Endodermal cell (in vitro differentiated cells): ENCODE measurements around the gene ISG20L2. TPM values are rescaled to one million over a fixed set of nuclear protein-coding genes. Genes with fewer than 3 reads are reported as not detected.

Source experiments
- DNase-seq: peaks from one replicate; pipeline ENCODE4 v3.0.0-alpha.2; 2017
- H3K27ac ChIP-seq: 2 replicates; pipeline ENCODE4 v1.5.1; 2013; ENCODE audit warnings: mild to moderate bottlenecking, low read depth, low read length, moderate library complexity
- H3K27me3 ChIP-seq: 2 replicates; pipeline ENCODE4 v1.6.1; 2013; ENCODE audit warnings: mild to moderate bottlenecking, low read length, moderate library complexity; ENCODE audit not compliant: insufficient read depth, control insufficient read depth, poor library complexity, severe bottlenecking
- H3K36me3 ChIP-seq: 2 replicates; pipeline ENCODE4 v1.7.0; 2013; ENCODE audit warnings: mild to moderate bottlenecking, low read length, moderate library complexity; ENCODE audit not compliant: control insufficient read depth, insufficient read depth
- H3K4me1 ChIP-seq: one replicate; pipeline ENCODE4 v1.7.0; 2013; ENCODE audit warnings: low read length; ENCODE audit not compliant: control insufficient read depth, insufficient read depth
- H3K4me3 ChIP-seq: 2 replicates; pipeline ENCODE4 v1.5.1; 2013; ENCODE audit warnings: mild to moderate bottlenecking, low read length, moderate library complexity
- H3K9ac ChIP-seq: 2 replicates; pipeline ENCODE4 v1.6.1; 2013; ENCODE audit warnings: mild to moderate bottlenecking, low read length, moderate library complexity; ENCODE audit not compliant: poor library complexity, severe bottlenecking; ENCODE audit errors: extremely low read depth
- H3K9me3 ChIP-seq: 2 replicates; pipeline ENCODE4 v1.6.1; 2013; ENCODE audit warnings: mild to moderate bottlenecking, low read length, moderate library complexity; ENCODE audit not compliant: control insufficient read depth
- H3K27ac Mint-ChIP-seq: 2 replicates; pipeline ENCODE4 v1.8.0; 2020; ENCODE audit warnings: mixed read lengths
- H3K27me3 Mint-ChIP-seq: 2 replicates; pipeline ENCODE4 v1.8.0; 2021; ENCODE audit warnings: mild to moderate bottlenecking, mixed read lengths; ENCODE audit not compliant: insufficient read depth
- H3K36me3 Mint-ChIP-seq: 2 replicates; pipeline ENCODE4 v1.8.0; 2020; ENCODE audit warnings: low read depth, mixed read lengths
- H3K4me1 Mint-ChIP-seq: 2 replicates; pipeline ENCODE4 v1.8.0; 2020; ENCODE audit warnings: mixed read lengths
- H3K4me3 Mint-ChIP-seq: 2 replicates; pipeline ENCODE4 v1.8.0; 2020; ENCODE audit warnings: mild to moderate bottlenecking, moderate library complexity, mixed read lengths
- H3K9me3 Mint-ChIP-seq: 2 replicates; pipeline ENCODE4 v1.8.0; 2020; ENCODE audit warnings: mild to moderate bottlenecking, mixed read lengths
- WGBS, 2 experiments: methylation state at CpG; one replicate each; pipeline versions ENCODE4 v1.1.5 to v1.1.7; 2013; ENCODE audit warnings: missing lambda C conversion rate in 2 of 2, mixed read lengths in 1 of 2; ENCODE audit not compliant: insufficient coverage in 1 of 2, insufficient read length in 1 of 2; 5-methylcytosine and 5-hydroxymethylcytosine counted together
- total RNA-seq, 2 donors: library from RNA; stranded (reverse); fragmentation: NEBNext Ultra II Directional in 1 of 2; extraction: Animal tissue kit (Norgen Biotek cat#: 25700) in 1 of 2; gene quantifications; 2 replicates in 1 of 2; 3 replicates in 1 of 2; pipeline ENCODE4 v1.2.1, GENCODE V29; 2021
- TF ChIP-seq, protein P1 (sequence below): fragments of 200-600 bp; sonication (generic); conservative IDR thresholded peaks from 2 replicates; pipeline ENCODE4 v1.5.0; 2021; ENCODE audit warnings: antibody characterized with exemption, mild to moderate bottlenecking

ISG20L2 gene
- total RNA-seq, 2 donors from 2014 or later: 37.2 to 39.9 TPM

DNA sequence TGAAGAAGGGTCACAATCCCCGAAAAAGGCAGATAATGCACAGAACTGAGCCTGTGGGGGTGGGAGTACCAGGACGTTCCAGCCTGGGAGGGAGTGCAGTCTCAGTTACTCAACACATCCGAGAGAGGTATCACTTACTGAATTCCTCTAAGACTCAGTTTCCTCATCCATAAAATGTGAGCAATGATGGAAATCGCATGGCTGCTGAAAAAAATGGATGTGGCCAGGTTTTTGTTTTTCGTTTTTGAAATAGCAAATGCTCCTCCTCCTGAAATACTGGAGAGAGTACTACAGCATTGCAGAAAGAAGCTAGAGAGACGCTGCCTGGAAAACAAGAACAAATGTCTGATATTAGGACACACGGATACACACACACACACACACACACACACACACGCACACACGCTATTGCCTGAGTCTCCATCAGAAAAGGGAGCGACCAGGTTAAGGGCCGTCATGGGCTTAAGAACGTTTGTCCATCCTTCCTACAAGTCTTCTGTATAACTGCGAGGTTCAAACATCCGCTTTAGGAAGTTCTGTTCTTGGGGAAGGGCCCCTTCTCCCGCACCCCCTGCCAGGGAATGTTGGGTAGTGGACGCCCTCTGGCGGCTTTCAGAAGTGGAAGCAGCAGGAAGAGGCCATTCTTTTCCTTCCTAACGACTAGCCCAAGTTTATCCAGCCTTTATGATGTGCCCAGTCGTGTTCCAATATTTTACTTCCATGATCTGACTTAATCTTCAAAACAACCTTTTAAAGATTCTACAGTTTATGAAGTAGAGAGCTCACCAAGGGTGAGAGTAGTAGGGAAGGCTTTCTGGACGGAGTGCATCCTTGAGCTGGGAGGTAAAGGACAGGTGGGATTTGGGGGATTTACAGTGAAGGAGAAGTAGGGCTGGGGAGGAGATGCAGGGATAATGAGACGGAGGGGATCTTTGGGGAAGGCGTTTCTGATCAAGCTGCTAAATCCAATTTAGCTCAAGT lies 50.7 kb downstream of the ISG20L2 start:
- Mint-ChIP-seq H3K36me3 (peaks cover 10% of the 10 kb centered on the region), H3K9me3 (no peaks in the 10 kb centered on the region), H3K4me1 (peaks cover 39% of the 10 kb centered on the region), H3K27me3 (peaks cover 23% of the 10 kb centered on the region), H3K27ac (no peak overlapping the region), H3K4me3 (peak overlapping the region; percentile 70)
- no peaks in the 10 kb centered on the region for H3K27me3 ChIP-seq
- H3K27ac ChIP-seq: peak overlapping the region; percentile 26
- H3K36me3 ChIP-seq: peaks cover 6% of the 10 kb centered on the region
- no peaks in the 10 kb centered on the region for H3K9me3 ChIP-seq
- H3K4me1 ChIP-seq: peaks cover 11% of the 10 kb centered on the region
- WGBS, 2 experiments: 8 to 15% methylated on average over 14 to 22 of the region's 22 CpGs
- peak overlapping the region; percentile 81 for H3K4me3 ChIP-seq
- H3K9ac ChIP-seq: no peak overlapping the region
- TF ChIP-seq, protein P1, sequence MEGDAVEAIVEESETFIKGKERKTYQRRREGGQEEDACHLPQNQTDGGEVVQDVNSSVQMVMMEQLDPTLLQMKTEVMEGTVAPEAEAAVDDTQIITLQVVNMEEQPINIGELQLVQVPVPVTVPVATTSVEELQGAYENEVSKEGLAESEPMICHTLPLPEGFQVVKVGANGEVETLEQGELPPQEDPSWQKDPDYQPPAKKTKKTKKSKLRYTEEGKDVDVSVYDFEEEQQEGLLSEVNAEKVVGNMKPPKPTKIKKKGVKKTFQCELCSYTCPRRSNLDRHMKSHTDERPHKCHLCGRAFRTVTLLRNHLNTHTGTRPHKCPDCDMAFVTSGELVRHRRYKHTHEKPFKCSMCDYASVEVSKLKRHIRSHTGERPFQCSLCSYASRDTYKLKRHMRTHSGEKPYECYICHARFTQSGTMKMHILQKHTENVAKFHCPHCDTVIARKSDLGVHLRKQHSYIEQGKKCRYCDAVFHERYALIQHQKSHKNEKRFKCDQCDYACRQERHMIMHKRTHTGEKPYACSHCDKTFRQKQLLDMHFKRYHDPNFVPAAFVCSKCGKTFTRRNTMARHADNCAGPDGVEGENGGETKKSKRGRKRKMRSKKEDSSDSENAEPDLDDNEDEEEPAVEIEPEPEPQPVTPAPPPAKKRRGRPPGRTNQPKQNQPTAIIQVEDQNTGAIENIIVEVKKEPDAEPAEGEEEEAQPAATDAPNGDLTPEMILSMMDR: peak; percentile 92
- DNase-seq: peak; percentile 87

DNA sequence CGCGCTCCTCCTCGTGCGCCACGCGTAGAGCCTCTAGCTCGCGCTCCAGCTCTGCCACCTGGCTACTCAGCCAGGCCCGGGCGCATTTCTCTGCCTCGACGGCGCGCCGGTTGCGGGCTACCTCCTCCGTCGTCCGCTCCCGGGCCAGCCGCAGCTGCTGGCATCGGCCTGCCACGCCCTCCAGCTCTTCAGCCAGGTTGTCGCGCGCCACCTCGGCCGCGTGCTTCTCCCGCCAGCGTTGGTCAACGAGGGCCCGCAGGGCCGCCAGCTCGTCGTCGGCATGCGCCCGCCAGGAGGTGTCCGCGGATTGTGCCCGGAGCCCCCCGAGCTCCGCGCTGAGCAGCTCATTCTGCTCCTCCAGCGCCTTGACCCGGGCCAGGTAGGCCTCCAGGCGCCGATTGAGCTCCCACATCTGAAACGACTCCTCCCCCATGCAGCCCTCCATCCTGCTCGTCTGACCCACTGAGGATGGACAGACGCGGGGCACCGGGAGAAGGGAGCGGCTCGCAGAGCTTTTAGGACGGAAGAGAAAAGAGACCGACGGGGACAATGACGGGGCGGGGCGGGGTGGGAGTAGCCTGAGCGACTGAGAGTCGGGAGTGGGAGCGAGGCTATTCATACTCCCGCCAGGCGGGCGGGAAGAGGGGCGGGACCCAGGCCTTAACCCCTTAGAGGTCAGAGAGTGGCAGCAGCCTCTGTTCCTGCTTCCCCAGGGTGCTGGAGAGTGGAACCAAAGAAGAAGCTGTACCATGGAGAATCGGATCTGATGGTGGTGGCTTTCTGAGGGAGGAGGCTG lies 51.5 kb downstream of the ISG20L2 start, which contains the start of gene NES:
TSS of gene NES (minus strand) at position 588 of the 796 bp plus-strand sequence. CDS start at position 445, 143 bp downstream.
- TF ChIP-seq, protein P1: no peak
- Histone ChIP-seq H3K36me3 (peaks cover 15% of the 10 kb centered on the region), H3K27me3 (no peaks in the 10 kb centered on the region), H3K27ac (peak within 1 kb of the TSS; percentile 100), H3K9ac (peak within 1 kb of the TSS; percentile 78), H3K9me3 (no peaks in the 10 kb centered on the region), H3K4me3 (peak within 1 kb of the TSS; percentile 81), H3K4me1 (peaks cover 11% of the 10 kb centered on the region)
- Mint-ChIP-seq H3K9me3 (no peaks in the 10 kb centered on the region), H3K27ac (peak within 1 kb of the TSS; percentile 90), H3K27me3 (peaks cover 23% of the 10 kb centered on the region), H3K4me3 (peak within 1 kb of the TSS; percentile 70), H3K36me3 (peaks cover 18% of the 10 kb centered on the region), H3K4me1 (peaks cover 39% of the 10 kb centered on the region)
- 1 to 2% methylated on average over 36 to 70 of the region's 70 CpGs for WGBS, 2 experiments
- DNase-seq: peak; percentile 96

DNA sequence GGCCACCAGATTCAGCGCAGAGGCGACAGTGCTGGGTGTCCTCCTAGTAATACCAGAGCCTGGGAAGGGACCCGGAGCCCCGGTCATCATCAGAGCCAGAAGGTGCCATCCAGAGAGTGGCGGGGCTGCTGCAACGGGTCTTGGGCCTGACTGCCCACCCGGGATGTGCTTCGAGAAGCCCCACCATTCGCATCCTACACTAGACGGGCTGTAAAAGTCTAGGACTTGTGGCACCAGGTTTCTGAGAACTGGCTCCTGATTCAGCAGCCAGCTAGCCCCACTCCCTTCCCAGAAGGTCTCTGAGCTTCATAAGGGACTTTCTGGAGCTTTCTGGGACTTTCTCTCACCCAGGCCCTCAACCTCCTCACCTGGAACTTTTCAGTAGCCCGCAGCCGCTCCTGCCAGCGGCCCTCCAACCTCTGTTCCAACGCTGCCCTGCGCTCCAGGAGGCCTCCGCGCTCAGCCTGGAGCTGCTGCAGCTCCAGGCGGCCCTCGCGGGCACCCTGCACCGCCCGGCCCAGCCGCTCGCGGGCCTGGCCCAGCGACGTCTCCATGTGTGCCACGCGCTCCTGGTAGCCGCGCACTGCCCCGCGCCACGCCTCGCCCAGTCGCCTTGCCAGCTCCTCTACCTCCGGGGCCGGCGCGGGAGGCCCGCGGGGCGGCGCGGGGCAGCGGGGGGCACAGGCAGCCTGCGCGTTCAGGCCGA lies 52.3 kb downstream of the ISG20L2 start:
- no peaks in the 10 kb centered on the region for H3K27me3 ChIP-seq
- no peak for DNase-seq
- TF ChIP-seq, protein P1: no peak
- peaks cover 11% of the 10 kb centered on the region for H3K4me1 ChIP-seq
- peak overlapping the region; percentile 100 for H3K27ac ChIP-seq
- H3K4me3 Mint-ChIP-seq: peak overlapping the region; percentile 70
- peak overlapping the region; percentile 78 for H3K9ac ChIP-seq
- WGBS, 2 experiments: 9 to 20% methylated on average over 6 to 49 of the region's 49 CpGs
- H3K4me3 ChIP-seq: peak overlapping the region; percentile 81
- H3K27ac Mint-ChIP-seq: peak overlapping the region; percentile 74
- H3K9me3 Mint-ChIP-seq: no peaks in the 10 kb centered on the region
- peaks cover 26% of the 10 kb centered on the region for H3K36me3 Mint-ChIP-seq
- H3K27me3 Mint-ChIP-seq: peaks cover 23% of the 10 kb centered on the region
- H3K4me1 Mint-ChIP-seq: peaks cover 39% of the 10 kb centered on the region
- peaks cover 19% of the 10 kb centered on the region for H3K36me3 ChIP-seq
- H3K9me3 ChIP-seq: no peaks in the 10 kb centered on the region
